ENCODE results near the gene UNC80.

Gene UNC80

DNA sequence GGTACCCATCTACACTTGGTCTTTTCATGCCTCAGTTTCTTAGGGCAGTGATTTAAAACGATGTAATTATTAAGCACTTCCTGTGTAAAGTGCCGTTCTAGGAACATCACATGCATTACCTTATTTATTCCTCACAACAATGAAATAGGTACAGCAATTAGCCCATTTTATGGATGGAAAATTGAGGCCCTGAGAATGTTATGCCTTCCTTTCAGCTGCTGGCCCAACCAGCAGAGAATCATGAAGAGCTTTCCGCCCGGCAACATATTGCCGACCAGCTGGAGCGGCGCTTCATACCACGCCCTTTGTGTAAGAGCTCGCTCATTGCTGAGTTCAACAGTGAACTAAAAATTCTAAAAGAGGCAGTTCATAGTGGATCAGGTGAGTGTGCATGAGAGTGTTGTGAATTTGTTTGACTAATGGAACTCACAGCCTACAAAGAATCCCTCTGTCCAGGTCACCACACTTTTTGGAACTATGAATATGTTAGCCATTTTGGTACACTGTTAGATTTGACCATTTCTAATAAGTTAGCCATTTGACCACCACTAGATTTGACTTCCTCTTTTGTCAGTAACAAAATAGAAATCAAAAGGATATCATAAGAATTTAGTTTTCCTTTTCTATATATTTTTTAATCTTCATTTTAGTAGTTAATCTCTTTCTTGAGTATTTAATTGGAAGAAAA, 205.2 kb downstream of the UNC80 start:
- no peak for DNase-seq

DNA sequence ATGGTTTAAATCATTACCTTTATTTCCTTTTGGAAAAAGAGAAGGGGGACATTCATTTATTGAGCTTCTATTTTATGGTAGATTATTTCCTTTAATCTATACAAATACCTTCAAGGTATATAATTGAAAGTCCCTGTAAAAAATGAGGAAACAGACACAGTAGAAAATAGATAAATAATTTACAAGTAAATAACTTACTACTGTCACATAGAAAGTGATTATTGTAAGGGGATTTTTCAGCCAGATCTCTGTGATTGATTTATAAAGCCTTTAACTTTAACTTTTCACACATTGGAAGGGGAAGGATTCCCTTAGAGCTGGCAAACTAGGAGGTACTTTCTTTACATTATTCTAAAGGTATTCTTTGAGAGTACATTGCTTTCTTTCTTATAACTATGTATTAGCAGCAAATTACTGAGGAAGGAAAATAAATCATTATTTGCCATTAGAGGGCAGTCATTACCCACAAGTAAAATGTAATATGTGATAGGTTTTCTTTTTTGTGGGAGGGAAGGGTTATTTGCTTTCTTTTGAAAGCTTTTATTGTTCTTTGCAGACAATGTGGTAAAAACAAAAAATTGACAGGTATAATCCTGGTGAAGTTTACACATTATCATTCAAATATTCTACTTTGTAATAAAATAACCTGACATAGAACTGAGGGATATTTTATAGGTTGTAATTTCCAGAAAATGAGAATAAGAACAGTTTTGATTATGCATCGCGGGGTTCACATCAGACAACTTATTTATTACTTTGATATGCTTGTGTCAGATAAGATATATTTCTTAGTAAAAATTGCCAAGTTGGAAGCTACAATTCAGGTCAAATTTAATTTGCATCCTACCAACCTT, 206.0 kb downstream of the UNC80 start:
- no peak for DNase-seq

DNA sequence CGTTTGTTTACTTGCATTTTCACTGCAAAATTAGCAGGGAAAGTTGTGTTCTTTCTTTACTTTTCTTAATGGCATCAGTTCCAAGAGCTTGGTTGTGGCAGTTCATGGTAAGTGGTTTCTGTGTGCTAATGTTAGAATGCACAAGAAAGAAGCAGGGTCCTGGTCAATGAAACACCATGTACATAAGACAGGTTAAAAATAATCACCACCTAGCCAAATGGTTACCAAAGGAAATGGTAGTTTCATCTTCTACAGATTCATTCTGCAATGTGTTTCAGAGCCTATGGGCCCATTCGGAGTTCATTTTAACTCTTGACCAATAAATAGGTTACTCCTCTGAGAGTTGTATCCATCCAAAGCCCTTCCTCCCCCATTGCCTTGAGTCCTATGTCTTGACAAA, 212.7 kb downstream of the UNC80 start:
- DNase-seq = no peak

DNA sequence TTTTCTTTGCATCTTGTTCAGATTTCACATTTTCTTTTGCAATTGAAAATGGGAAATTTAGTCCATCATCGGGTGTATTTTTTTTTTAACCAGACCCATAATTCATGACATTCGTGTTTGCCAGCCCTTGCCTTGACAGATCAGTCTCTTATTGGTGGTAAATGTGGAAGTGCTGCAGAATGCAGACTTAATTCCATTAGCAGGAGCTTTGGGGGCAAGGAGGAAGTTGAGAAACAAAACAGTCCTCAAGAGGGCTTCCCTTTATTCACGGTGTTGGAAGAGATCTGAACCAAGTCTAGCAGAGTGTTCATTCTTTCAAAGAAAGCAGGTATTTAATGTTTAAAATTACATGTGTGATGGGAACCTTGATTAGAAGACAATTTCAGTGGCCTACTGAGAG, 214.2 kb downstream of the UNC80 start:
- DNase-seq = no peak

DNA sequence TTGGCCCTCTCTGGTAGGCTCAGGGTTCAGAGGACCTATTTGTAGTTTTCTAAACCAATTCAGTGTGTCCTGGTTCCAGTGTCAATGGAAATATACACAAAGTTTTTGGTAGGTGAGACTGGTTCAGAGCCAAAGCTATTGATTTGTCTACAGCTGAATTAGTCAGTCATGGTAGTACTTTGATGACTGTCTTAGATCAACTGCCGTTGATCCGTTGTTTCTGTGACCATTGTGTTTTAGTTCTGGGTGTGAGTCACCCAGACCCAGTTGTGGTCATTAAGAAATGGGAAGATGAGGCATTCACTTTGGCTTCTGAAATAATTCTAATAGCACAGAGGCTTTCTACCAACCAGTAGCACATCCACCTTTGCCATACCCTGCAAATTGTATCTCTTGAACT, 214.8 kb downstream of the UNC80 start:
- DNase-seq = no peak

DNA sequence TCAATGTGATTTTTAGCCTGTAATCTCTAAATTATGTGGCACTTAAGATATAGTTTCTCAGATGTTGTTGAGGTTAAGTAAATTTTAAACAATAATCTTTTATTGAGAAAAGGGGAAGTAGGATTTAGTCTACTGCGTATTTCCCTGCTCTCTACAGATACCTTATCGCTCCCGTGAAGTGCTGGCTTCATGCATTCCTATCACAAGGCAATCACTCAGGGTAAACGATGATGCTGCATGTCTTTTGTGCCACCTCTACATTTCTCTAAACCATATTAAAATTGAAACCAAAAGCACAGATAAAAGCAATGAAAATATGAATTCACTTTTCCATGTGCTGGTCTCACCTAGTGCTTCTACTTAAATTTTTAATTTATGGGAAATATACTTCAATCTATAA, 216.4 kb downstream of the UNC80 start:
- no peak for DNase-seq

DNA sequence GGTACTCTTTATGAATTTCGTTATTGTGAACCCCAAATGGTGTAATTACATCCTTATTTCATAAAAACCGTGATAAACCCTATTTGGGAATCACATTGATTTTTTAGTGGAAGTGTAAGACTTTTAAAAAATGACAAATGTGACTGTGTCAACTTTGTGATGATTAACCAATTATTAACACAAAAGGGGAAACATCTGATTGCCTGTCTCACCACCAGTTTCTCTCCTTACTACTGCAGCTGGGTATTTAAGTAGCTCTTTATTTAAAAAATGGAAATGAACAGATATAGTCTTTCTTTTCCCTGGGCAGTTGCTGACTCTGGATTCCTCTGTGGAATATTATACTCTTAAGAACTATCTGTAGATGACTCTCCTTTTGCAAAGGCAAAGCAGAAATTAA, 219.2 kb downstream of the UNC80 start:
- DNase-seq = no peak

DNA sequence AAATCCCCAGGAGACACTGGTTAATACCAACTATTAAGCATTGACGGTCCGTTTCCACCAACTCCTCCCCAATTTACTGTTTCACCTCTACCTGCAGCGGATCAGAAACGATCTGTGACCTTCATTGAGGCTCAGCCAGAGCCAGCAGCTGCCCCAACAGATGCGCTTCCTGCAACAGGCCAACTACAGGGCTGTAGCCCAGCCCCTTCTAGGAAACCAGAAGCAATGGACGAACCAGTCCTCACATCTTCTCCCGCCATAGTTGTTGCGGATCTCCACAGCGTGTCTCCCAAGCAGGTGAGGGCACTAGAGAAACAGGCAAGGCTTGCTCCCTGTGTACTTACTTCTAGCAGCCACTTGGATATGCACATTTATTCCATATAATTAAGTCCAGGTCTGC, 222.3 kb downstream of the UNC80 start:
- DNase-seq = no peak

DNA sequence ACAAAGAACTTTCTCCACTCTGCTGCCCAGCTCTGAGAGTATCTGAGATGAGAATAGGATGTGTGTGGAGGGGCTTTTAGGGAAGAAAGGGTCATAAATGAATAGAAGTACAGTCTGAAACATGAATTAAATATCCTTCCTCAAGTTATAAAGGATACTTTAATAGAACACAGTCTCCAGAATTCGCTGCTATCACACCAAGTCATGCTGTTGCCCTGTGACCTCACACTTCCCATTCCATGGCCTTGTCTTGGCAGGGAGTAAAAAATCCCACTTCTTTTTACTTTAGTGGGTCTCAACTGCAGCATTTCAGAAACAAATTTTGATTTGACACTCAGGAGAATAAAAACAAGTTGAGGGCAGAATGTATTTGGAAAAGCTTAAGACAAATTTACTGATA, 227.0 kb downstream of the UNC80 start:
- DNase-seq = no peak

DNA sequence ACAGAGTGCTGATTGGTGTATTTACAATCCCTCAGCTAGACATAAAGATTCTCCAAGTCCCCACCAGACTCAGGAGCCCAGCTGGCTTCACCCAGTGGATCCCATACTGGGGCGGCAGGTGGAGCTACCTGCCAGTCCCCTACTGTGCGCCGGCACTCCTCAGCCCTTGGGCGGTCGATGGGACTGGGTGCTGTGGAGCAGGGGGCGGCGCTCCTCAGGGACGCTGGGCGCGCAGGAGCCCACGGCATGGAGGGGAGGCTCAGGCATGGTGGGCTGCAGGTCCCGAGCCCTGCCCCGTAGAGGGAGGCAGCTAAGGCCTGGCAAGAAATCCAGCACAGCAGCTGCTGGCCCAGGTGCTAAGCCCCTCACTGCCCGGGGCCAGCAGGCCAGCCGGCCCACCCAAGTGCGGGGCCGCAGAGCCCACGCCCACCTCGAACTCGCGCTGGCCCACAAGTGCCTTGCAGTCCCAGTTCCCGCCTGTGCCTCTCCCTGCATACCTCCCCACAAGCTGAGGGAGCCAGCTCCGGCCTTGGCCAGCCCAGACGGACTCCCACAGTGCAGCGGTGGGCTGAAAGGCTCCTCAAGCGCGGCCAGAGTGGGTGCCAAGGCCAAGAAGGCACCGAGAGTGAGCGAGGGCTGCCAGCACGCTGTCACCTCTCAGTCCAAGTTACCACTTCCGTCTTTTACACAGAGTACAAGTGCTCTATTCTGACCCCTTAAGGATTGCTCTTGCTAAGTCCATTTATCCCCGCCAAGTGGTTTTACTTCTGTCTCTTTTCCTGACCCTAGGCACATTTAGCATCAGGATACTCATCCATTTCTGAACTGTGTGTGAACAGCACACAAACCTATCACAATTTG, 229.1 kb downstream of the UNC80 start:
- no peak for DNase-seq

DNA sequence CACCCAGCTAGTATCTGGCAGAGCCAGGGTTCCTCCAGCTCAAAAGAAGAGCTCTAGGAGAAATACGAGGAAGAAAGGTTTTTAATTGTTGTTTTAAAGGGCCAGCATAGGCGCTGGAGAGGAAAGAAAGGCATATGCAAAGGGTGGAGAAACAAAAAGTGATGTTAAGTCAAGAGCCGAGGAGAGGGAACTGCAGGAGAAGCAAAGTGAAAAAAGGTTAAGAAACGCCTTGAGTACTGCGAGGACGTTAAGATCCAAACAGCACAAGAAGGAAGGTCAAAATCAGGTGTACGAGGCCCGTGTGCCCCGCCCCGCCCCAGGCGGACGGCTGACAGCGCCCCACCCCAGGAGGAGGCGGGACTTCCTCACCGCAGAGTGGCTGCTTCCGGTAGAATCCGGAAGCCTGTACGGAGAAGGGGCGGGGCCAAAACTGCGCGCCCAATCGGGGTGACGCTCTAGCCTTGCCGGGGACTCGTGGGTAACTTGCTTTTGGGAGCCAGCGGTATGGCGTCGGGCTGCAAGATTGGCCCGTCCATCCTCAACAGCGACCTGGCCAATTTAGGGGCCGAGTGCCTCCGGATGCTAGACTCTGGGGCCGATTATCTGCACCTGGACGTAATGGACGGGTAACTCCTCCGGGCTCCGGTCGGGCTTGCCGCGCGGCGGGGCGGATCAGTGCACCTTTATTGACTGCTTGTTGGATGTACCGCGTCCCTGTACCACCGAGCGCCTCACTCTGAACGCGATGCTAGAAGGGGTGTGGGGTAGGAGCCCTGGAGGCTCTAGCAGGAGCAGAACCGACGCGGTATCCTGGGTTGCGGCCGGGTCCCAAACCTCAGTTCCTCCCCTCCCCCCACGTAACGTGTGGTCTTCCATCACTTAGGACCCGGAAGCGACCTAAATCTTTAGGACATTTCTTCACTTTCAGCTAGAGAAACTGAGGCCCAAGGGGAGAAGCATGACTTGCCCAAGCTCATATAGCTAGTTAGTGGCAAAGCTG, 230.8 kb downstream of the UNC80 start, which contains the start of gene RPE:
Gene RPE, plus strand, starts transcription at position 481 of the 1,000 bp plus-strand sequence. Its CDS starts 24 bp downstream, at position 505.
- peak; percentile 98 to 99 for DNase-seq

DNA sequence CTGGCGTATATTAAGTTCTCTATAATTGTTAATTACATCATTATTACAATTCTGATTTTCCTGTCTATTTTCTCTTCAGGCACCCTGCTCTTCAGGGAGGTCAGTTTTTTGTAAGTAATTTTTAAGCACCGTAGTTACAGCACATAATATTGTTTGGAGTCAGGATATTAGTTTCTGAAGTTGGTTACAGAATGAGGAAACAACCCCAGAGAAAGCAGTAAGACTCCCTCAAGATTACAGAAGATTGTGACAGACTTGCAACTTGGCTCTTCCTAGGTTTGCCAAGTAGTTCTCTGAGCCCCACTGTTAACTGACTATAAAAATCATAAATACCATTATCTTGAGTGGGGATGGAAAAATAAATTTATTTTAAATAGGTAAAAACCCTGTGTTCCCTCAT, 231.7 kb downstream of the UNC80 start:
- no peak for DNase-seq

DNA sequence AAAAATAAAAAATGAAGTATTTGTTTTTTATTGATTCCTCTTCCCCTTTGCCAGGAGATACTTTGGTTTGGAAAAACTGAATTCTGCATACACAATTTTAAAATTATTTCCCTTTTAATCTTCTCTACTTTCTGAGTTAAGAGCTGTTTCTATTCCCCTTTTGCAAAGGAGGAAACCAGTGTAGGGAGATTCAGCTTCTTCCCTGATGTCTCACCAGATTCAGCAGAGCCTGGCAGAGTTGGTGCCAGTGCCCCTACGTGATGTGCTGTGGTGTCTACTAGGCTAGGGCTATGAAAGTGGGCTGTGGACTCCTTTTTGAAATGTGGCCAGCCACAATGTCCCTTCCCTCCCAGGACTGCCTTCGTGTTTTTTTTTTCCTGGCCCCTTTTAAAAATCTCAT, 233.2 kb downstream of the UNC80 start:
- DNase-seq = no peak

DNA sequence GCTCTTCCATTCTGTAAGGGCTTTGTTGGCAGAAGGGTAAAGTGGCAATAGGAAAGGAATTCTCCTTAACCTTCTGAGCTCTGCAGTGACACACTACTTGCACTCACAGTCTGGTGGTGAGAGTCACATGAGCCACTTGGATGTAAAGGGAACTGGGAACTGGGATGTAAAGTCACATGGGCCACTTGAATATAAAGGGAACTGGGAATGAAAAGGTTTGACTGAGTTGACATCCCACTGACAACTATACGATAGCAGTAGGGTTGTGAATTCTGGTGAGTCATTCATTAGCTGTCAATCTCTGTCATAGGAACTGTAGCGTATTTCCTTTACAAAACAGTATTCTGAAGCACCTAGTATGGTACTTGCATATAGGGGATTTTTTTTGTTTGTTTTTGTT, 236.3 kb downstream of the UNC80 start:
- DNase-seq = no peak

DNA sequence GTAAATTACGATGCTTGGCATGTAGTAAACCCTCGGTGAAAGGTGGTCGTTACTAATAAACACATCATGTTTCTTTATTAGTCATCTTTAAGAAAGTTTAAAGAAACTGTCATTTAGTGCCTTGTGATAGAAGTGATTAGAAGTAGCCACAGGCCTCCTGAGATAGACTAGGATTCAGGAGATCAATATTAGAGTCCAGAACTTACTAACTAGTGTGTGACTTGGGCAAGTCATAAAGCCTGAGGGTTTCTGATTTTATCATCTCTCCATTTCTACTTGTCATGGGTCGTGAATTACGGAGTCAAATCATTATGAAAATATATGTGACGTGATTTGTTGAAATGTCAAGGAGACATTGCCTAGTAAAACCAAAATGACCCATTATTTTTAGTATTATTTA, 237.5 kb downstream of the UNC80 start:
- no peak for DNase-seq

DNA sequence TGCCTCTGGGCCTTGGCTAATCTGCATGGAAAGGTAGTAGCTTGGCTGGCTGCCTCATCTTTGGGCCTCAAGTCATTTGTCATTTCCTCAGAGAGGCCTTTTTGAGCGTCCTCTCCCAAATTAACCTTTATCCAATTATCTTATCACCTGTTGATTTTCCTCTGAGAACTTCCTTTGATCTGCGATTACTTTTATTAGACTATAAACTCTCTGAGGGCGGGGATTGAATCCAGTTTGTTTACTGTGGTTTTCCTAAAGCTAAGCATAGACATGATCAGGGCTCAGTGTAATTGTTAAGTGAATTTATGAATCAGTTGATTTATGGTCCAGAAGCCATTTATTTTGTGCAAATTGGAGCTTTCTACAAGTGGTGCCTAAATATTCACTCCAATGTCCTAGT, 238.3 kb downstream of the UNC80 start:
- no peak for DNase-seq

DNA sequence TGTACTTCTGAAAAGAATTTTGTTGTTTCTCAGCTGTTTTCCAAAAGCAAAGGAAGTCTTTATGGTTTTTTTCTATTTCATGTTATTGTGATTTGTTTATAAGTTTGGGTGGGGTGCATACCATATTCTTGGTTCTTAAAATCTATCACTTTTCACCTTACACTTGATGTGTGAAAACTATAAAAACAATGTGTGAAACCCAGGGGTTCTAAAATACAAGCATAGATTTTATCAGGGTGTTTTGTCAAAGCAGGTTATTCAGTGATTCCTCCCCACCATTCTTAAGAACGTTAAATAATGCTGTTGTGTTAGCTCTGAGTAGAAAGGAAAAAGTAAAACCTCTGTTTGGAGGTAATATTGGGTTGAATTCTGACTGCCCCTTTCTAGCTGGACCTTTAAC, 248.5 kb downstream of the UNC80 start:
- no peak for DNase-seq

DNA sequence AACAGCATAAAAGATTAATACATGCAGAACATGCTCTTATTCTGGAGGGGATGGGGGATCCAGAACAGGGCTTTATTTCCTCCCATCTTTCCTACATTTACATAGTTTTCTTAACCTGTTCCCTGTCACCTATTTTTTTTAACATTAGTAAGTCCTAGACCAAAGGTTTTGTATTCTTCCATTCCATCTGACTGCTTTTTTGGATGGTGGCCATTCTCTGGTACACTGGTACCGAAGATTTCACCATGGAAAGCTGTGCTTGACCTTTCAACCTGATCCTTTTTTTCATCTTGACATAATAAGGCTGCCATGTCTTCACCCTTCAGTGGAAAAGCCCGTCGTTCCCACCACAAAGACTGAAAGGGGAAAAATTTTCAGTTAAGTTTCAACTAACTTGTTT, 251.2 kb downstream of the UNC80 start:
- DNase-seq = no peak

DNA sequence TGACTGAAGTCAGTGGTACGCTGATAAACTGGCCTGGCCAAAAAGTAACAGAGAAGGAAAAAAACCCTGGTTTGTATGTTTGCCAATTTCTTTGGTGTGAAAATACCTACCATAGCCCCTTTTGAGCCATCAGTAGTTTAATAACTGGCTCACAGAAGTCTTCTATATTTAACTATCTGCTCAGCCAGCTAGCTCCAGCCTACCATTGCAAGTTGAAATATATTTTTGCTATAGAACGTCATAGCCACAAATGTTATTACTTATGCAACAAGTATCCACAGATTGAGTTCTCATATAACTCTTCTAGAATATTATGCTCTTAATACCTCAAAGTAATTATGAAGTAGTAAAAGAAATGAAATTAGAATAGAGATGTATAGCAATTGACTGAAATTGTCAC, 256.0 kb downstream of the UNC80 start:
- no peak for DNase-seq

DNA sequence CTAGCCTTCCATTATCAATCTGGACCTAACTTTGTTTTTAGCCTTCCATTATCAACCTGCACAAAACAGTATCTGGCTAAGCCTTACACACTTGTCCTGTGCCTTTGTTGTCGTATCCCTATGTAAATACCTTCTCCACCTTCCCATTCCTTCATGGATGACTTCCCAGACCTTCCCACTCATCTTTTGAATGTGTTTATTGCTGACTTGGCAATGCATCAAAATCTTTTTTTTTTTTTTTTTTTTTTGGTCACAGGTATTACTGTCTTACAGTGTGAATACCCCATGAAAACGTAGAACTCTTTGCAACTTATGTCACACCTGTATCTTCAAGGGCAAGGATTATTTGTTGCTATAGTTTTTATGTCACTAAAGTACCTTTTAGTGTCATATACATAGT, 256.5 kb downstream of the UNC80 start:
- DNase-seq = no peak

DNA sequence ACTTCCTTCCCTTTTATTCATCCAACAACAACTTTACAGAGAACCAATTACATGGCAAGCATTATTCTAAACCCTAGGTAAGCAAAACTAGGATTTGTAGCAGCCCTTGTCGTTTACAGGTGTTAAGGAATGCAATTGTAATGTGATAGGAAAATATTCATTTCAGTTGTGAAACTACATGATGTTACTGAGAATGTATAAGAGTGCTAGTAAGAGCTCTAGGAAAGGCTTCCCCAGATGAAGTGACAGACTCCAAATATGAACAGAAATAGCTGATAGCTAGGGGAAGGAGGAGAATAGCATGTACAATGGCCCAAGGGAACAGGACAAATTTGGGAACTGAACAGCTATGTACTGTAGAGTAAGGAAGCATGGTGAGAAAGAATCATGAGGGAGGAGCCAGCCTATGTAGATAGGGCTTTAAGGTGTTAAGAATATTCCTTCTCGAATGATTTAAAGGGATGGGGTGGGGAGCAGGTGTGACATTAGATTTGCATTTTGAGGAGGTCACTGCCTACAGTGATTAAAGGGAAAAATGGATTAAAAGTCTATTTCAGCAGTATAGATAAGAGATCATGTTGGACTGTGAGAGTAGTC, 262.6 kb downstream of the UNC80 start:
- DNase-seq = no peak

DNA sequence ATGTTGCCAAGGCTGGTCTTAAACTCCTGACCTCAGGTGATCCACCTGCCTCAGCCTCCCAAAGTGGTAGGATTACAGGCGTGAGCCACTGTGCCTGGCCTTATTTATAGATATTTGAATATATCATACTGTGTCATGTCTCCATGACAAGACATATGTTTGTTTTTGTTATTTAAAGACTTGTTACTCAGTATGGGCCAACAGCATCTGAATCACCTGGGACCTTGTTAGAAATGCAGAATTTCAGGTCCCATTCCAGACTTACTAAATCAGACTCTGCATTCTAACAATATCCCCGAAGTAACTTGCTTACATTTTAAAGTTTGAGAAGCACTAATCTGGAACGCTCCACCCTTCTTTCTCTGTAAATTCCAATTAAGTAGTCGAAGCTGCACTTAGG, 264.0 kb downstream of the UNC80 start:
- no peak for DNase-seq

All from activated T-cell treated with anti-CD3 and anti-CD28 coated beads, Interleukin-2, amount 50 U/mL, for 48 hours (primary cell).